Mucosa of descending colon (tissue), 3 donors: ENCODE results near the gene VTA1. TPM values are rescaled to one million over a fixed set of nuclear protein-coding genes. Genes with fewer than 3 reads are reported as not detected.

Experiments used
- ATAC-seq: fragments of 200-7000 bp; cut with Tn5 transposase; one replicate; pipeline ENCODE4 v1.9.1; 2020; ENCODE audit warnings: mild to moderate bottlenecking, moderate library complexity
- DNase-seq, 3 donors: peaks; one replicate each; pipeline ENCODE4 v3.0.0-alpha.2; 2020
- H3K36me3 ChIP-seq: fragments of 200-600 bp; one replicate; pipeline ENCODE4 v1.8.0; 2021; ENCODE audit warnings: low read depth, mild to moderate bottlenecking
- H3K4me1 ChIP-seq: fragments of 200-600 bp; one replicate; pipeline ENCODE4 v1.8.0; 2021; ENCODE audit warnings: low read depth, mild to moderate bottlenecking
- H3K4me3 ChIP-seq: fragments of 200-600 bp; one replicate; pipeline ENCODE4 v1.8.0; 2021; ENCODE audit warnings: mild to moderate bottlenecking
- H3K9me3 ChIP-seq: fragments of 200-600 bp; one replicate; pipeline ENCODE4 v1.8.0; 2021; ENCODE audit warnings: mild to moderate bottlenecking
- CTCF ChIP-seq: fragments of 200-600 bp; IDR thresholded peaks from one replicate; pipeline ENCODE4 v1.8.0; 2022; ENCODE audit warnings: antibody characterized with exemption, mild to moderate bottlenecking
- intact Hi-C, 2 donors: fragments of 100-400 bp; cut with DNase I in 1 of 2; cut with micrococcal nuclease in 1 of 2; formaldehyde crosslinking; loops; one replicate each; pipeline versions ENCODE4 v1.11.0 to v1.11.1; 2022; cut with DNase I, micrococcal nuclease
- total RNA-seq, 3 donors: library from RNA; stranded (reverse); fragmentation: NEBNext Ultra II Directional in 2 of 3; extraction: Animal tissue kit (Norgen Biotek cat#: 25700) in 2 of 3; gene quantifications; one replicate each; pipeline versions ENCODE4 v1.2.1 to v1.2.4, GENCODE V29; 2021 to 2023
- donor health status: DM: no; HTN: no; CAD: no; lungs with moderate emphysema.
- donor health status: DM: no; HTN: no; CAD: no.
- donor health status: DM: no; HTN: yes; CAD: no.

VTA1 gene
- total RNA-seq, 3 donors from 2014 or later: 38.9 to 51.1 (median 44.9) TPM

GRCh38 chr6:142195862-142196541, 48.9 kb downstream of the VTA1 start:
- Histone ChIP-seq H3K4me1 (no peaks in the 10 kb centered on the region), H3K9me3 (no peaks in the 10 kb centered on the region), H3K36me3 (no peaks in the 10 kb centered on the region), H3K4me3 (no peak overlapping the region)
- ATAC-seq (no peak), DNase-seq (no peak)
- intact Hi-C loops: no loop called here
- TF ChIP-seq CTCF: no peak

GRCh38 chr6:142200846-142201628, 54.0 kb downstream of the VTA1 start:
- intact Hi-C loops: no loop called here
- no peak for DNase-seq
- H3K36me3 ChIP-seq: no peaks in the 10 kb centered on the region
- no peak for ATAC-seq
- H3K4me3 ChIP-seq: no peak overlapping the region
- TF ChIP-seq CTCF: no peak
- H3K9me3 ChIP-seq: no peaks in the 10 kb centered on the region
- no peaks in the 10 kb centered on the region for H3K4me1 ChIP-seq

GRCh38 chr6:142207265-142207877, 60.3 kb downstream of the VTA1 start:
- Histone ChIP-seq H3K4me3 (no peak overlapping the region), H3K4me1 (no peaks in the 10 kb centered on the region), H3K9me3 (no peaks in the 10 kb centered on the region), H3K36me3 (no peaks in the 10 kb centered on the region)
- intact Hi-C loops: no loop called here
- peak; percentile 64 for TF ChIP-seq CTCF
- peak; percentile 81 for ATAC-seq
- DNase-seq: peak in 1 of 3 donors; percentile 48

GRCh38 chr6:142210606-142211005, 63.5 kb downstream of the VTA1 start:
- DNase-seq (no peak), ATAC-seq (no peak)
- TF ChIP-seq CTCF: no peak
- intact Hi-C loops: no loop called here
- H3K9me3 ChIP-seq: no peaks in the 10 kb centered on the region
- no peaks in the 10 kb centered on the region for H3K4me1 ChIP-seq
- no peaks in the 10 kb centered on the region for H3K36me3 ChIP-seq
- no peak overlapping the region for H3K4me3 ChIP-seq

- no peaks in the 10 kb centered on the region for H3K4me1 ChIP-seq
- ATAC-seq: no peak
- no peak for TF ChIP-seq CTCF
- H3K36me3 ChIP-seq: peaks cover 3% of the 10 kb centered on the region
- intact Hi-C loops: no loop called here
- no peak for DNase-seq
- no peaks in the 10 kb centered on the region for H3K9me3 ChIP-seq
- no peak overlapping the region for H3K4me3 ChIP-seq
These were observed 66.3 kb downstream of the VTA1 start for GRCh38 chr6:142213402-142213801.
